IMR-90 (cell line): ENCODE measurements around the gene JPH4. TPM values are rescaled to one million over a fixed set of nuclear protein-coding genes. Genes with fewer than 3 reads are reported as not detected.

Source experiments
- ATAC-seq: fragments of 200-7000 bp; cut with Tn5 transposase; 2 replicates; pipeline ENCODE4 v1.9.1; 2020; ENCODE audit warnings: low read depth, mild to moderate bottlenecking, moderate library complexity
- BruUV-seq: library from RNA; stranded (reverse); fragments of 400-500 nt; replicated peaks from 2 replicates; lab custom pipeline; 2021; lab: Mats Ljungman, UMichigan
- CTCF ChIA-PET: fragments of 300-600 bp; formaldehyde crosslinking; extraction: SDS; loops from one replicate; lab custom pipeline; 2021; ENCODE audit warnings: antibody characterized with exemption; lab: Yijun Ruan, JAX
- POLR2A ChIA-PET: fragments of 300-600 bp; sonication (Branson Sonifier 250); formaldehyde crosslinking; loops from one replicate; lab custom pipeline; 2022; ENCODE audit warnings: antibody characterized with exemption; ENCODE audit not compliant: unreplicated experiment; lab: Charles Lee
- DNase-seq: peaks from one replicate; pipeline ENCODE4 v3.0.0; 2013
- H2AFZ ChIP-seq: replicated peaks from 2 replicates; pipeline ENCODE3; 2013; ENCODE audit warnings: low read length, mild to moderate bottlenecking; ENCODE audit not compliant: poor library complexity
- H2AK5ac ChIP-seq: 2 replicates; pipeline ENCODE4 v1.6.1; 2013; ENCODE audit warnings: low read depth, low read length, inconsistent platforms
- H2AK9ac ChIP-seq: replicated peaks from 2 replicates; pipeline ENCODE3; 2013; ENCODE audit warnings: mild to moderate bottlenecking, low read depth, low read length, moderate library complexity; ENCODE audit not compliant: poor library complexity
- H2BK120ac ChIP-seq: 2 replicates; pipeline ENCODE4 v1.6.1; 2013; ENCODE audit warnings: low read depth, low read length, inconsistent platforms
- H2BK15ac ChIP-seq: 3 replicates; pipeline ENCODE4 v1.6.1; 2013; ENCODE audit warnings: low read depth, low read length, inconsistent platforms
- H2BK20ac ChIP-seq: 2 replicates; pipeline ENCODE4 v1.6.1; 2013; ENCODE audit warnings: low read depth, mild to moderate bottlenecking, inconsistent platforms, low read length, moderate library complexity
- H2BK5ac ChIP-seq: 2 replicates; pipeline ENCODE4 v1.6.1; 2013; ENCODE audit warnings: mild to moderate bottlenecking, low read depth, low read length, inconsistent platforms; ENCODE audit not compliant: poor library complexity, severe bottlenecking
- H3K14ac ChIP-seq: replicated peaks from 2 replicates; pipeline ENCODE4 v1.6.1; 2013; ENCODE audit warnings: low read depth, low read length, inconsistent platforms
- H3K18ac ChIP-seq: 2 replicates; pipeline ENCODE4 v1.6.1; 2013; ENCODE audit warnings: low read depth, low read length, control low read depth
- H3K23ac ChIP-seq: 2 replicates; pipeline ENCODE4 v1.6.1; 2013; ENCODE audit warnings: low read depth, low read length, inconsistent platforms
- H3K27ac ChIP-seq: 2 replicates; pipeline ENCODE4 v1.5.1; 2013; ENCODE audit warnings: mild to moderate bottlenecking, control low read depth, low read length; ENCODE audit not compliant: insufficient read depth
- H3K27me3 ChIP-seq: 2 replicates; pipeline ENCODE4 v1.6.1; 2013; ENCODE audit warnings: low read length; ENCODE audit not compliant: control insufficient read depth, insufficient read depth
- H3K36me3 ChIP-seq: 2 replicates; pipeline ENCODE4 v1.6.1; 2013; ENCODE audit warnings: low read length, mixed read lengths; ENCODE audit not compliant: control insufficient read depth, insufficient read depth
- H3K4ac ChIP-seq: 2 replicates; pipeline ENCODE4 v1.6.1; 2013; ENCODE audit warnings: low read depth, low read length, inconsistent platforms
- H3K4me1 ChIP-seq: 2 replicates; pipeline ENCODE4 v1.6.1; 2013; ENCODE audit warnings: low read length, mixed read lengths; ENCODE audit not compliant: control insufficient read depth, insufficient read depth
- H3K4me2 ChIP-seq: 2 replicates; pipeline ENCODE4 v1.6.1; 2013; ENCODE audit warnings: low read depth, mild to moderate bottlenecking, control low read depth, low read length, moderate library complexity
- H3K4me3 ChIP-seq: 2 replicates; pipeline ENCODE4 v1.5.1; 2013; ENCODE audit warnings: low read depth, mild to moderate bottlenecking, control low read depth, low read length, moderate library complexity; ENCODE audit not compliant: insufficient read depth
- H3K56ac ChIP-seq: 2 replicates; pipeline ENCODE4 v1.6.1; 2013; ENCODE audit warnings: low read length, inconsistent platforms; ENCODE audit not compliant: insufficient read depth; ENCODE audit errors: extremely low read depth
- H3K79me1 ChIP-seq, 2 experiments: 2 replicates each; pipeline ENCODE4 v1.6.1; 2013; ENCODE audit warnings: low read length in 2 of 2, inconsistent platforms in 1 of 2, low read depth in 1 of 2
- H3K9ac ChIP-seq: 2 replicates; pipeline ENCODE4 v1.6.1; 2013; ENCODE audit warnings: low read depth, low read length, control low read depth
- H3K9me1 ChIP-seq: 2 replicates; pipeline ENCODE4 v1.6.1; 2013; ENCODE audit warnings: low read length, inconsistent platforms; ENCODE audit not compliant: insufficient read depth
- H3K9me3 ChIP-seq: 2 replicates; pipeline ENCODE4 v1.6.1; 2013; ENCODE audit warnings: low read length; ENCODE audit not compliant: control insufficient read depth, insufficient read depth
- H4K20me1 ChIP-seq: 2 replicates; pipeline ENCODE4 v1.6.1; 2013; ENCODE audit warnings: low read length, inconsistent platforms; ENCODE audit not compliant: insufficient read depth
- H4K5ac ChIP-seq: 2 replicates; pipeline ENCODE4 v1.6.1; 2013; ENCODE audit warnings: mild to moderate bottlenecking, low read depth, low read length, control low read depth
- H4K8ac ChIP-seq, 2 experiments: 2 replicates each; pipeline ENCODE4 v1.6.1; 2013; ENCODE audit warnings: low read depth in 2 of 2, low read length in 2 of 2, control low read depth in 1 of 2, inconsistent platforms in 1 of 2
- H4K91ac ChIP-seq: 2 replicates; pipeline ENCODE4 v1.6.1; 2013; ENCODE audit warnings: low read depth, low read length, inconsistent platforms; ENCODE audit not compliant: insufficient read depth
- BHLHE40 ChIP-seq: fragments of 150-350 bp; IDR thresholded peaks from 2 replicates; pipeline ENCODE4 v1.6.1; 2016; ENCODE audit warnings: mild to moderate bottlenecking, low read depth, low read length
- CEBPB ChIP-seq: IDR thresholded peaks from 2 replicates; pipeline ENCODE4 v1.6.1; 2012; ENCODE audit warnings: low read depth, low read length, improper control_type of control experiment
- CHD1 ChIP-seq: IDR thresholded peaks from 2 replicates; pipeline ENCODE4 v1.6.1; 2012; ENCODE audit warnings: low read depth, low read length, improper control_type of control experiment
- FOS ChIP-seq: fragments of 150-350 bp; IDR thresholded peaks from 2 replicates; pipeline ENCODE4 v1.6.1; 2016; ENCODE audit warnings: low read depth, low read length
- MAFK ChIP-seq: IDR thresholded peaks from 2 replicates; pipeline ENCODE4 v1.6.1; 2012; ENCODE audit warnings: low read depth, low read length, improper control_type of control experiment
- MAZ ChIP-seq: IDR thresholded peaks from 2 replicates; pipeline ENCODE4 v1.6.1; 2012; ENCODE audit warnings: low read depth, mild to moderate bottlenecking, low read length, improper control_type of control experiment, moderate library complexity, borderline replicate concordance
- MXI1 ChIP-seq: IDR thresholded peaks from 2 replicates; pipeline ENCODE4 v1.6.1; 2012; ENCODE audit warnings: low read depth, mild to moderate bottlenecking, low read length, moderate library complexity, borderline replicate concordance
- NFE2L2 ChIP-seq: fragments of 150-350 bp; IDR thresholded peaks from 2 replicates; pipeline ENCODE4 v1.6.1; 2016; ENCODE audit warnings: low read depth, mild to moderate bottlenecking, low read length
- POLR2A ChIP-seq: IDR thresholded peaks from 2 replicates; pipeline ENCODE4 v1.6.1; 2012; ENCODE audit warnings: mild to moderate bottlenecking, low read depth, low read length
- RAD21 ChIP-seq: IDR thresholded peaks from 2 replicates; pipeline ENCODE4 v1.6.1; 2012; ENCODE audit warnings: low read length, improper control_type of control experiment
- RCOR1 ChIP-seq: IDR thresholded peaks from 2 replicates; pipeline ENCODE4 v1.6.1; 2012; ENCODE audit warnings: mild to moderate bottlenecking, low read length, improper control_type of control experiment; ENCODE audit not compliant: insufficient replicate concordance
- RFX5 ChIP-seq: IDR thresholded peaks from 2 replicates; pipeline ENCODE4 v1.8.0; 2012; ENCODE audit warnings: low read depth, mild to moderate bottlenecking, low read length, moderate library complexity
- SMC3 ChIP-seq: fragments of 150-350 bp; IDR thresholded peaks from 2 replicates; pipeline ENCODE4 v1.6.1; 2016; ENCODE audit warnings: low read depth, mild to moderate bottlenecking, antibody characterized with exemption, low read length, moderate library complexity
- USF2 ChIP-seq: fragments of 150-350 bp; IDR thresholded peaks from 2 replicates; pipeline ENCODE4 v1.6.1; 2017; ENCODE audit warnings: mild to moderate bottlenecking, antibody characterized with exemption, low read length, low read depth
- WGBS, 2 experiments: methylation state at CpG; one replicate each; pipeline versions ENCODE4 v1.1.5 to v1.1.7; 2013; ENCODE audit warnings: missing lambda C conversion rate in 2 of 2; ENCODE audit not compliant: insufficient read length in 1 of 2; ENCODE audit errors: extremely low coverage in 2 of 2; 5-methylcytosine and 5-hydroxymethylcytosine counted together
- dilution Hi-C: fragments of 300-500 bp; cut with HindIII; formaldehyde crosslinking; loops from one replicate; pipeline ENCODE4 v1.14.3; 2018; ENCODE audit warnings: low sequenced_read_pairs; ENCODE audit not compliant: unreplicated experiment
- in situ Hi-C: fragments of 300-500 bp; cut with MboI; formaldehyde crosslinking; loops from 3 replicates; pipeline ENCODE4 v1.14.3; 2019; ENCODE audit warnings: low sequenced_read_pairs, inconsistent platforms, mixed read lengths
- intact Hi-C: fragments of 100-400 bp; cut with micrococcal nuclease; formaldehyde crosslinking; loops from 2 replicates; pipeline ENCODE4 v1.10.0; 2022
- polyA plus RNA-seq, 3 experiments: library from polyadenylated mRNA; depleted of rRNA; stranded (reverse); fragments of >200 nt; gene quantifications; 2 replicates each; pipeline ENCODE4 v1.2.3, GENCODE V29; 2012; ENCODE audit warnings: low replicate concordance in 1 of 3
- total RNA-seq: library from RNA; depleted of rRNA; stranded (reverse); fragments of >200 nt; gene quantifications from 2 replicates; pipeline ENCODE4 v1.2.3, GENCODE V29; 2012
- TF ChIP-seq, protein P1 (sequence below): fragments of 150-350 bp; IDR thresholded peaks from 2 replicates; pipeline ENCODE4 v1.6.1; 2016; ENCODE audit warnings: low read depth, mild to moderate bottlenecking, low read length, moderate library complexity, borderline replicate concordance
- TF ChIP-seq, protein P2 (sequence below): conservative IDR thresholded peaks from 2 replicates; pipeline ENCODE4 v1.5.1; 2012; ENCODE audit warnings: mild to moderate bottlenecking, low read depth, low read length, improper control_type of control experiment

The JPH4 gene
- total and polyA plus RNA-seq, 2 of the 4 experiments (the other 2 are of a cell fraction) = not detected

GRCh38 chr14:23532658-23533057, 45.9 kb downstream of the JPH4 start:
- Histone ChIP-seq H3K36me3 (no peaks in the 10 kb centered on the region), H3K56ac (no peak overlapping the region), H3K4ac (no peak overlapping the region), H4K8ac (no peak overlapping the region), H2AK5ac (no peak overlapping the region), H2AK9ac (peak overlapping the region; percentile 53), H2AFZ (no peak overlapping the region), H3K18ac (no peak overlapping the region), H3K4me3 (no peak overlapping the region), H3K14ac (no peak overlapping the region), H4K5ac (no peak overlapping the region), H3K23ac (no peak overlapping the region), H4K20me1 (no peaks in the 10 kb centered on the region; the same call in 1 of the 2 replicates), H2BK5ac (no peak overlapping the region), H2BK120ac (no peak overlapping the region), H2BK15ac (no peak overlapping the region), H3K79me1 (no peaks in the 10 kb centered on the region), H3K4me1 (no peaks in the 10 kb centered on the region), H3K9me1 (no peaks in the 10 kb centered on the region), H3K27ac (no peak overlapping the region), H3K27me3 (no peaks in the 10 kb centered on the region), H2BK20ac (no peak overlapping the region), H3K9me3 (no peaks in the 10 kb centered on the region), H4K91ac (no peak overlapping the region), H3K9ac (no peak overlapping the region), H3K4me2 (no peak overlapping the region)
- ChIA-PET CTCF (no interaction called here), POLR2A (no interaction called here)
- intact Hi-C loops (no loop called here), dilution Hi-C loops (no loop called here), in situ Hi-C loops (no loop called here)
- ATAC-seq (no peak), DNase-seq (no peak)
- TF ChIP-seq SMC3 (no peak), BHLHE40 (no peak), RCOR1 (no peak), MXI1 (no peak), MAFK (no peak), POLR2A (no peak), RAD21 (no peak), MAZ (no peak), CEBPB (no peak), NFE2L2 (no peak), RFX5 (no peak), USF2 (no peak), FOS (no peak), CHD1 (no peak)
- TF ChIP-seq, protein P1, sequence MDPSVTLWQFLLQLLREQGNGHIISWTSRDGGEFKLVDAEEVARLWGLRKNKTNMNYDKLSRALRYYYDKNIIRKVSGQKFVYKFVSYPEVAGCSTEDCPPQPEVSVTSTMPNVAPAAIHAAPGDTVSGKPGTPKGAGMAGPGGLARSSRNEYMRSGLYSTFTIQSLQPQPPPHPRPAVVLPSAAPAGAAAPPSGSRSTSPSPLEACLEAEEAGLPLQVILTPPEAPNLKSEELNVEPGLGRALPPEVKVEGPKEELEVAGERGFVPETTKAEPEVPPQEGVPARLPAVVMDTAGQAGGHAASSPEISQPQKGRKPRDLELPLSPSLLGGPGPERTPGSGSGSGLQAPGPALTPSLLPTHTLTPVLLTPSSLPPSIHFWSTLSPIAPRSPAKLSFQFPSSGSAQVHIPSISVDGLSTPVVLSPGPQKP = no peak
- TF ChIP-seq, protein P2, sequence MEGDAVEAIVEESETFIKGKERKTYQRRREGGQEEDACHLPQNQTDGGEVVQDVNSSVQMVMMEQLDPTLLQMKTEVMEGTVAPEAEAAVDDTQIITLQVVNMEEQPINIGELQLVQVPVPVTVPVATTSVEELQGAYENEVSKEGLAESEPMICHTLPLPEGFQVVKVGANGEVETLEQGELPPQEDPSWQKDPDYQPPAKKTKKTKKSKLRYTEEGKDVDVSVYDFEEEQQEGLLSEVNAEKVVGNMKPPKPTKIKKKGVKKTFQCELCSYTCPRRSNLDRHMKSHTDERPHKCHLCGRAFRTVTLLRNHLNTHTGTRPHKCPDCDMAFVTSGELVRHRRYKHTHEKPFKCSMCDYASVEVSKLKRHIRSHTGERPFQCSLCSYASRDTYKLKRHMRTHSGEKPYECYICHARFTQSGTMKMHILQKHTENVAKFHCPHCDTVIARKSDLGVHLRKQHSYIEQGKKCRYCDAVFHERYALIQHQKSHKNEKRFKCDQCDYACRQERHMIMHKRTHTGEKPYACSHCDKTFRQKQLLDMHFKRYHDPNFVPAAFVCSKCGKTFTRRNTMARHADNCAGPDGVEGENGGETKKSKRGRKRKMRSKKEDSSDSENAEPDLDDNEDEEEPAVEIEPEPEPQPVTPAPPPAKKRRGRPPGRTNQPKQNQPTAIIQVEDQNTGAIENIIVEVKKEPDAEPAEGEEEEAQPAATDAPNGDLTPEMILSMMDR = no peak
- 41% methylated on average over 3 of the region's 7 CpGs; no CpG with 5 or more reads in 1 of the 2 experiments for WGBS, 2 experiments
- BruUV-seq = no TSS peak
